ENCODE measurements around the gene GDAP2. TPM values are rescaled to one million over a fixed set of nuclear protein-coding genes. Genes with fewer than 3 reads are reported as not detected.
A peak's percentile ranks its signal among the peaks of the same experiment; 100 is the strongest.
"Not testable (repeated sequence)": the region's sequence is repeated elsewhere in the genome, so short reads cannot be mapped to it uniquely, and the experiment has no call there.

Gene GDAP2
- total RNA-seq, 4 donors from 2014 or later = 38.7 to 48.9 (median 47.6) TPM

GRCh38 chr1:117928881-117929342, 509 bp downstream of the GDAP2 start:
- WGBS, 2 donors = 0% methylated on average over 7 to 24 of the region's 24 CpGs
- DNase-seq = peak; percentile 68 to 71
- no peaks in the 10 kb centered on the region for H3K27me3 ChIP-seq
- H3K27ac ChIP-seq = peak overlapping the region in 2 of 3 donors; percentile 78 to 80
- peak overlapping the region; percentile 70 to 92 (median 92) for H3K4me3 ChIP-seq (replicated peaks in 1 of 3)
- no peaks in the 10 kb centered on the region for H3K9me3 ChIP-seq
- intact Hi-C loops (cut with DNase I) = no loop called here
- H3K4me1 ChIP-seq = peaks cover 9 to 23% of the 10 kb centered on the region in 2 donors
- peak in 1 of 2 donors; percentile 15 for TF ChIP-seq POLR2A (IDR thresholded peaks at IDR 0.05)
- no peak for TF ChIP-seq CTCF (IDR thresholded peaks at IDR 0.05)
- no peaks in the 10 kb centered on the region for H3K36me3 ChIP-seq

GRCh38 chr1:117925981-117926380, 3.4 kb downstream of the GDAP2 start:
- Histone ChIP-seq H3K9me3 (no peaks in the 10 kb centered on the region), H3K27ac (no peak overlapping the region), H3K36me3 (no peaks in the 10 kb centered on the region), H3K4me3 (replicated peaks in 1 of 3) (no peak overlapping the region), H3K4me1 (peaks cover 9 to 14% of the 10 kb centered on the region in 2 donors), H3K27me3 (no peaks in the 10 kb centered on the region)
- intact Hi-C loops (cut with DNase I) = no loop called here
- no peak for DNase-seq
- TF ChIP-seq CTCF (IDR thresholded peaks at IDR 0.05) = no peak
- TF ChIP-seq POLR2A (IDR thresholded peaks at IDR 0.05) = no peak
- 90 to 91% methylated on average over 3 of the region's 3 CpGs for WGBS, 2 donors

GRCh38 chr1:117922717-117923116, 6.7 kb downstream of the GDAP2 start:
- H3K27ac ChIP-seq; DNase-seq; H3K9me3 ChIP-seq; intact Hi-C loops (cut with DNase I); H3K4me1 ChIP-seq; H3K27me3 ChIP-seq; H3K4me3 ChIP-seq (replicated peaks in 1 of 3): not testable (repeated sequence)
- peaks cover 0 to 12% of the 10 kb centered on the region in 2 donors for H3K36me3 ChIP-seq
- WGBS, 2 donors = 83 to 89% methylated on average over 6 to 7 of the region's 7 CpGs

DNA sequence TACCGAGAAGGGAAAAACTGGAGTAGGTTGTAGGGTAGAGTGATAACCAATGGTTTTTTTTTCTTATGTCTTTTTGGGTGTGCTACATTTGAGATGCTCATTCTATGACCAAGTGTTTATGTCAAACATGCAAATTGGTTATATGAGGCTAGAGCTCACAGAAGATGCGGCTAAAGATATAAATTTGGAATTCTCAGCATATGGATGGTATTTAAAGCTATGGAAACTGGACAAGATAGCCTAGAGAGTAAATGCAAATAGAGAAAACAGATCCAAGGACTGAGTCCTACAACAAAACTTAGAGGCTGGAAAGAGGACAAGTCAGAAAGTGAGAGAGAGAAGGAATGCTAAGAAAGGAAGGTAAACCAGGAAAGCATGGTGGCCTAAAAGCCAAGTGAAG, 7.4 kb downstream of the GDAP2 start:
- Histone ChIP-seq H3K27ac (no peak overlapping the region), H3K36me3 (peaks cover 0 to 19% of the 10 kb centered on the region in 2 donors), H3K27me3 (no peaks in the 10 kb centered on the region), H3K9me3 (no peaks in the 10 kb centered on the region), H3K4me3 (replicated peaks in 1 of 3) (no peak overlapping the region), H3K4me1 (no peaks in the 10 kb centered on the region)
- TF ChIP-seq CTCF (IDR thresholded peaks at IDR 0.05) = no peak
- no peak for DNase-seq
- intact Hi-C loops (cut with DNase I) = no loop called here
- WGBS, 2 donors = 98% methylated on average over 2 of the region's 2 CpGs

GRCh38 chr1:117919376-117919775, 10.0 kb downstream of the GDAP2 start:
- Histone ChIP-seq H3K27ac (no peak overlapping the region), H3K9me3 (no peaks in the 10 kb centered on the region), H3K36me3 (peaks cover 0 to 27% of the 10 kb centered on the region in 2 donors), H3K27me3 (no peaks in the 10 kb centered on the region), H3K4me3 (replicated peaks in 1 of 3) (no peak overlapping the region), H3K4me1 (no peaks in the 10 kb centered on the region)
- no peak for DNase-seq
- TF ChIP-seq POLR2A (IDR thresholded peaks at IDR 0.05) (no peak), CTCF (IDR thresholded peaks at IDR 0.05) (no peak)
- intact Hi-C loops (cut with DNase I) = no loop called here

- Histone ChIP-seq H3K27ac (no peak overlapping the region), H3K4me3 (replicated peaks in 1 of 3) (no peak overlapping the region), H3K9me3 (no peaks in the 10 kb centered on the region), H3K4me1 (no peaks in the 10 kb centered on the region), H3K36me3 (peaks cover 13 to 30% of the 10 kb centered on the region in 2 donors), H3K27me3 (no peaks in the 10 kb centered on the region)
- TF ChIP-seq CTCF (IDR thresholded peaks at IDR 0.05) = no peak
- no peak for TF ChIP-seq POLR2A (IDR thresholded peaks at IDR 0.05)
- intact Hi-C loops (cut with DNase I) = no loop called here
- no peak for DNase-seq
Observed at GRCh38 chr1:117911051-117911450, 18.4 kb downstream of the GDAP2 start.

Measured in thyroid gland (tissue), 4 donors.